ENCODE results near the gene ATP1A3. TPM values are rescaled to one million over a fixed set of nuclear protein-coding genes. Genes with fewer than 3 reads are reported as not detected.
"Not testable (repeated sequence)": the region's sequence is repeated elsewhere in the genome, so short reads cannot be mapped to it uniquely, and the experiment has no call there.

ATP1A3 gene
- total RNA-seq, 2 experiments from 2014 or later = 5.5 to 5.9 TPM

- Mint-ChIP-seq H3K27me3 (peaks cover 2% of the 10 kb centered on the region), H3K4me3 (no peak overlapping the region), H3K36me3 (ENCODE audit: low read depth) (no peaks in the 10 kb centered on the region), H3K27ac (no peak overlapping the region), H3K4me1 (ENCODE audit: low read depth) (peaks cover 6% of the 10 kb centered on the region), H3K9me3 (no peaks in the 10 kb centered on the region)
- POLR2A ChIA-PET = interaction anchor here (0.7 kb wide), 1 partner anchor 17 kb away, joined by 3 read pairs; no protein-coding TSS in a partner anchor
- no peak for ATAC-seq
- DNase-seq = no peak
- CTCF ChIA-PET = interaction anchor here (1.4 kb wide), 1 partner anchor 18 kb away, joined by 4 read pairs; no protein-coding TSS in a partner anchor
- TF ChIP-seq, protein P1, sequence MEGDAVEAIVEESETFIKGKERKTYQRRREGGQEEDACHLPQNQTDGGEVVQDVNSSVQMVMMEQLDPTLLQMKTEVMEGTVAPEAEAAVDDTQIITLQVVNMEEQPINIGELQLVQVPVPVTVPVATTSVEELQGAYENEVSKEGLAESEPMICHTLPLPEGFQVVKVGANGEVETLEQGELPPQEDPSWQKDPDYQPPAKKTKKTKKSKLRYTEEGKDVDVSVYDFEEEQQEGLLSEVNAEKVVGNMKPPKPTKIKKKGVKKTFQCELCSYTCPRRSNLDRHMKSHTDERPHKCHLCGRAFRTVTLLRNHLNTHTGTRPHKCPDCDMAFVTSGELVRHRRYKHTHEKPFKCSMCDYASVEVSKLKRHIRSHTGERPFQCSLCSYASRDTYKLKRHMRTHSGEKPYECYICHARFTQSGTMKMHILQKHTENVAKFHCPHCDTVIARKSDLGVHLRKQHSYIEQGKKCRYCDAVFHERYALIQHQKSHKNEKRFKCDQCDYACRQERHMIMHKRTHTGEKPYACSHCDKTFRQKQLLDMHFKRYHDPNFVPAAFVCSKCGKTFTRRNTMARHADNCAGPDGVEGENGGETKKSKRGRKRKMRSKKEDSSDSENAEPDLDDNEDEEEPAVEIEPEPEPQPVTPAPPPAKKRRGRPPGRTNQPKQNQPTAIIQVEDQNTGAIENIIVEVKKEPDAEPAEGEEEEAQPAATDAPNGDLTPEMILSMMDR (IDR thresholded peaks at IDR 0.05) = no peak
- intact Hi-C loops (cut with micrococcal nuclease) = no loop called here
Measured at GRCh38 chr19:42017040-42017439, 23.0 kb upstream of the ATP1A3 start.

DNA sequence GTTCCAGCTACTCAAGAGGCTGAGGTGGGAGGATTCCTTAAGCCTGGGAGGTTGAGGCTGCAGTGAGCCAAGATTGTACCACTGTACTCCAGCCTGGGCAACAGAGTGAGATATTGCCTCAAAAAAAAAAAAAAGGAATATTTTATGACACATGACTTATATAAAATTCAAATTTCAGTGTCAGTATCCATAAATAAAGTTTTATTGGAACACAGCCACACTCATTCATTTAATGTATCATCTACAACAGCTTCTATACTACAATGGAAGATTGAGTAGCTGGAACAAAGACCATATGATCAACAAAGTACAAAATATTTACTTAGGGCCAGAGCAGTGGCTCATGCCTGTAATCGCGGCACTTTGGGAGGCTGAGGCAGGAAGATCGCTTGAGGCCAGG lies 18.7 kb upstream of the ATP1A3 start:
- CTCF ChIA-PET = interaction anchor here (1.5 to 2.6 kb wide), 3 partner anchors 11 to 22 kb away, joined by 5 to 7 read pairs (median 5); no protein-coding TSS in a partner anchor
- H3K36me3 Mint-ChIP-seq (ENCODE audit: low read depth); POLR2A ChIA-PET; ATAC-seq; H3K27ac Mint-ChIP-seq; H3K27me3 Mint-ChIP-seq; H3K4me3 Mint-ChIP-seq; H3K4me1 Mint-ChIP-seq (ENCODE audit: low read depth); DNase-seq; intact Hi-C loops (cut with micrococcal nuclease); H3K9me3 Mint-ChIP-seq: not testable (repeated sequence)

DNA sequence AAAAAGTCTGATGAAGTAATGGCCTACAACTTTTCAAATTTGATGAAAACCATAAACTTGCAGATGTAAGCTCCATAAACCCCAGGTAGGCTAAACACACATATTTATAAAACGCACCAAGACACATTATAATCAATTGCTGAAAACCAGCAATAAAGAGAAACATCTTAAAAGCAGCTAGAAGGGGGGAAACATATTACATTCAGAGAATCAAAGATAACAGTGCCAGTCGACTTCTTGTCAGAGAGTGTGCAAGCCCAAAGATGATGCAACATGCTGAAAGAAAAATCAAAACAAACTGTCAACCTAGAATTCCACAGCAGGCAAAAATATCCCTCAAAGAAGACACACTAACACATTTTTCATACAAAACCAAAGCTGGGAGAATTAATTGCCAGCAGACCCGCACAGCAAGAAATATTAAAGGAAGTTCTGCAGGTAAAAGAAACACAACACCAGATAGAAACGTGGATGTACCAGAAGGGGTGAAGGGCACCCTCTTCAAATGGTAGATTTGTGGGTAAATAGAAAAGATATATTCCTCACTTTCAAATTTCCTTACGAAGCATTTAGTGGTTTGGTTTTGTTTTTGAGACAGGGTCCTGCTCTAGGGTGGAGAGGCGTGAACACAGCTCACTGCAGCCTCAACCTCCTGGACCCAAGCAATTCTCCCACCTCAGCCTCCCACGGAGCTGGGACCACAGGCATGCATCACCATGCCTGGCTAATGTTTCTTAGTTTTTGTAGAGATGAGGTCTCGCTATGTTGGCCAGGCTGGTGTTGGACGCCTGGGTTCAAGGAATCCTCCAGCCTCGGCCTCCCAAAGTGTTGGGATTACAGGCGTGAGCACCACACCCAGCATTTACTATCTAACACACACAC lies 16.5 kb upstream of the ATP1A3 start:
- intact Hi-C loops (cut with micrococcal nuclease) = no loop called here
- no peak for ATAC-seq
- no peaks in the 10 kb centered on the region for H3K36me3 Mint-ChIP-seq (ENCODE audit: low read depth)
- TF ChIP-seq, protein P1 (IDR thresholded peaks at IDR 0.05) = no peak
- no peak for DNase-seq
- peaks cover 4% of the 10 kb centered on the region for H3K4me1 Mint-ChIP-seq (ENCODE audit: low read depth)
- CTCF ChIA-PET = interaction anchor here (0.9 to 2.4 kb wide), 4 partner anchors 8 to 52 kb away, joined by 3 to 11 read pairs (median 4); no protein-coding TSS in a partner anchor
- POLR2A ChIA-PET = no interaction called here
- H3K4me3 Mint-ChIP-seq = no peak overlapping the region
- peak overlapping the region; percentile 29 for H3K27ac Mint-ChIP-seq
- H3K27me3 Mint-ChIP-seq = no peaks in the 10 kb centered on the region
- H3K9me3 Mint-ChIP-seq = no peaks in the 10 kb centered on the region

- Mint-ChIP-seq H3K36me3 (ENCODE audit: low read depth) (no peaks in the 10 kb centered on the region), H3K9me3 (no peaks in the 10 kb centered on the region), H3K27me3 (peaks cover 9% of the 10 kb centered on the region), H3K27ac (no peak overlapping the region), H3K4me1 (ENCODE audit: low read depth) (peaks cover 4% of the 10 kb centered on the region), H3K4me3 (no peak overlapping the region)
- ChIA-PET CTCF (no interaction called here), POLR2A (no interaction called here)
- ATAC-seq (no peak), DNase-seq (no peak)
- intact Hi-C loops (cut with micrococcal nuclease) = no loop called here
- TF ChIP-seq, protein P1 (IDR thresholded peaks at IDR 0.05) = no peak
Measured at GRCh38 chr19:42006569-42006968, 12.5 kb upstream of the ATP1A3 start.

GRCh38 chr19:42005504-42005903 lies 11.5 kb upstream of the ATP1A3 start:
- Mint-ChIP-seq H3K4me3 (no peak overlapping the region), H3K36me3 (ENCODE audit: low read depth) (no peaks in the 10 kb centered on the region), H3K27me3 (peaks cover 13% of the 10 kb centered on the region), H3K9me3 (no peaks in the 10 kb centered on the region), H3K27ac (no peak overlapping the region), H3K4me1 (ENCODE audit: low read depth) (peaks cover 4% of the 10 kb centered on the region)
- DNase-seq (no peak), ATAC-seq (no peak)
- CTCF ChIA-PET = no interaction called here
- POLR2A ChIA-PET = interaction anchor here (0.6 kb wide), 1 partner anchor 12 kb away, joined by 3 read pairs; no protein-coding TSS in a partner anchor
- intact Hi-C loops (cut with micrococcal nuclease) = no loop called here
- TF ChIP-seq, protein P1 (IDR thresholded peaks at IDR 0.05) = no peak

All from activated CD8-positive, alpha-beta T cell treated with anti-CD3 and anti-CD28 coated beads for 36 hours (primary cell).